GM18907 (cell line): Measurements from ENCODE around the gene TPCN2.

Experiments
- ATAC-seq: cut with Tn5 transposase; IDR thresholded peaks from one replicate; pipeline ENCODE4 v1.9.1; 2021; ENCODE audit warnings: mild to moderate bottlenecking, moderate library complexity; ENCODE audit not compliant: unreplicated experiment

TPCN2 gene

DNA sequence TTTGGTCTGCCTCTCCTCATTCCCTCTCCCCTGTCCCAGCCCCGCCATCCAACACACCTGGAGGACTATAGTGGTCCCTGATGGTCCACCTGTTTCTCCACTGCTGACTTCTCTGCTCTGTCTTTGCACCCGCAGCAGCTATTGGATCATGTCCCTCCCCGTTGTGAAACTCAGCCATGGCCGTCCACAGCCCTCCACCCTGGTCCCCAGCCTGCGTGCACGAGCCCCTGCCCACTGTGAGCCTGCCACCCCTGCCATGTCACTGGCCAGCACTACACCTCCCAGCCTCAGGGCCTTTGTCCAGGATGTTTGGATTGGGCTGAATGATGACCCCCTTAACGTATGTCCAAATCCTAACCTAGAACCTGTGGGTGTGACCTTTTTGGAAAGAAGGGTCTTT lies 59.3 kb downstream of the TPCN2 start:
- no peak for ATAC-seq

DNA sequence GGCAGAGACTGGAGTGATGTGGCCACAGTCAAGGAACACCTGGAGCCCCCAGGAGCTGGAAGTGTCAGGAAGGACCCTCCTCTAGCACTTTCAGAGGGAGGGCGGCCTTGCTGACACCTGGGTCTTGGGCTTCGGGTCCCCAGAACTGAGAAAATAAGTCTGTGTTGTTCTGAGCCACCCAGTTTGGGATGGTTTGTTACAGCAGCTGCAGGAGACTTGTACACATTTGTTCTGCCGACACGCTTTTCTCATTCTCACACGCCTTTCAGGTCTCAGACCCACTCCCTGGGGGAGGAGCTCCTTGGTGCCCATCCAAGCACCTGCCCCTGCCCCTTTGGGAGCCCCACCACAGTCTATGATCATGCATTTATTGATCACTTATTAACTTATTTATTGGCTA lies 59.8 kb downstream of the TPCN2 start:
- no peak for ATAC-seq

DNA sequence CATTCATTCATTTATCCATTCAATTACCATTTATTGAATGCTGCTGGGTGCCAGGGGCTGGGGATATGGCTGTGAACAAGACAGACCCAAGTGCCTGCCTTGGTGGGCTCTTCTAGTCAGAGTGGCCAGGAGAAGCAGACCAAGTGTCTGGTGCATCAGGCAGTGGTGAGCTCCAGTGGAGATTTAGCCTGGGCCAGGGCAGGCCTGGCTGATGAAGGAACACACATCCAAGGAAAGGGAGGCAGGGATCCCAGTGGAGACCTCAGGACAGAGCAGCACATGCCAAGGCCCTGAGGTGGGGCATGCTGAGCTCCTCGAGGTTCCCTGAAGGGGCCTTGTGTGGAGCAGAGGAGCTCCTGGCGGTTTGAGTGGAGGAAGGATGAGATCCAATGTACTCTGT lies 60.4 kb downstream of the TPCN2 start:
- no peak for ATAC-seq

DNA sequence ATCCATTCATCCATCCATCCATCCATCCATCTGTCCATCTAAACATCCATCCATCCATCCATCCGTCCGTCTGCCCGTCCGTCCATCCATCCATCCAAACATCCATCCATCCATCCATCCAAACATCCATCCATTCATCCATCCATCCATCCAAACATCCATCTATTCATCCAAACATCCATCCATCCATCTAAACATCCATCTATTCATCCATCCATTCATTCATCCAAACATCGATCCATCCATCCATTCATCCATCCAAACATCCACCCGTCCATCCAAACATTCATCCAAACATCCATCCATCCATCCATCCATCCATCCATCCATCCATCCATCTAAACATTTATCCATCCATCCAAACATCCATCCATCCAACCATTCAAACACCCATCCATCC lies 61.7 kb downstream of the TPCN2 start:
- ATAC-seq: no peak

DNA sequence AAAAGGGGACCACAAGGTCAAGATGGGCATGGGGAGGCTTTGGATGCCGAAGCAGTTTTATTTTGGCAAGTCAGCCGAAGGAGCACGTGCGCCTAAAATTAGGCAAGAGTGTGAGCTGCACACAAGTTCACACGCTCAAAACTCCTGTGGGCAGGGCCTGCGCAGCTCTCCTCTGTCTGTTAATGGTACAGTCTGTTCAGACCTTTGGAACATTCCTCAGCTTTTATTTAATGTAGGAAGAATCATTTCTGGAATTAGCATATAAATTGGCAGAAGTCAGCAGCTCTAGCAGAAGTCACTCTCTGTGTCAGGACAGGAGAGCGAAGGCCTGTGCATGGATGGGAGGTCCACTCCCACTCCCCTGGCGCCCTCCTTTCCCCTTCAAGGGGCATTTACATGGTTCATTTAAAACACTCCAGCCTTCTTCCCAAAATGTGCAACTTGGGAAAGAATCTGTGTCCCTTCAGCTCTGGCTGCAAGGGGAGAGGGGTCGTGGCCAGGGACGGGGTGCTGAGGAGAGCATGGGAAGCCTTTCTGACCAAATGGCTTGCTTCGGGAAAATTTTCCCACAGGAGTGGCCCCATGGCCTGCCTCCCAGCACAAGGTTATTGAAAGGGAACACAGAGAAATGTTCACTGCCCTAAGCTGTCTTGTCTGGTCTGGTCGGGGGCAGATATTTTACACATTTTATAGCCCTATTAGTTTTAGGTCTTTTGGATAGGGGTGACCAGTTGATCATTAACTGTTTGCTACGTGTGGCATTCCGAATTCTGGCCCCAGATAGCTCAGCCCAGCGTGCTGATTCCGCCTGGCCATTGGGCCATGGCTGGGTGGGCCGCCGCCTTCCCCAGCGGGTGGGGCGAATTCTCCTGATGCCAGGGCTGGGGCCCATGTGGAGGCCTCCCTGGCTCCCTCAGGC lies 63.2 kb downstream of the TPCN2 start:
- ATAC-seq: no peak

DNA sequence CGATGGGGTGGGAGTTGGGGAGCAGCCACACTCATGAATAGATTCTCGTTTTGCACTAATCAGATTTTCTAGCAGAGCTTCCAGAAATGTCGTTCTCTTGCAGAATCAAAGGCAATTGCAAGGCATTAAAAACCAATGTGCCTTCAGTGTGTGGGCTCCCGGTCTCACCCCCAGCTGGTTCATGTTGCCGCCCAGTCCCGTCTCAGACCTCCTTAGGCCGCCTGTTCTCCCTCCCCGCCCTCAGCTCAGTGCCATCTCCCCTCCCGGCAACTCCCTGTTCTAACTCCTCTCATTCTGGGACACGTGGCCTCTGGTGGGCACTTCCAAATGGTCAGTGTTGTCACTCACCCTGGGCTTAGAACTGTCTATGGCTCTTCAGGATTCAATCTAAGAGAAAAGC lies 64.5 kb downstream of the TPCN2 start:
- no peak for ATAC-seq

DNA sequence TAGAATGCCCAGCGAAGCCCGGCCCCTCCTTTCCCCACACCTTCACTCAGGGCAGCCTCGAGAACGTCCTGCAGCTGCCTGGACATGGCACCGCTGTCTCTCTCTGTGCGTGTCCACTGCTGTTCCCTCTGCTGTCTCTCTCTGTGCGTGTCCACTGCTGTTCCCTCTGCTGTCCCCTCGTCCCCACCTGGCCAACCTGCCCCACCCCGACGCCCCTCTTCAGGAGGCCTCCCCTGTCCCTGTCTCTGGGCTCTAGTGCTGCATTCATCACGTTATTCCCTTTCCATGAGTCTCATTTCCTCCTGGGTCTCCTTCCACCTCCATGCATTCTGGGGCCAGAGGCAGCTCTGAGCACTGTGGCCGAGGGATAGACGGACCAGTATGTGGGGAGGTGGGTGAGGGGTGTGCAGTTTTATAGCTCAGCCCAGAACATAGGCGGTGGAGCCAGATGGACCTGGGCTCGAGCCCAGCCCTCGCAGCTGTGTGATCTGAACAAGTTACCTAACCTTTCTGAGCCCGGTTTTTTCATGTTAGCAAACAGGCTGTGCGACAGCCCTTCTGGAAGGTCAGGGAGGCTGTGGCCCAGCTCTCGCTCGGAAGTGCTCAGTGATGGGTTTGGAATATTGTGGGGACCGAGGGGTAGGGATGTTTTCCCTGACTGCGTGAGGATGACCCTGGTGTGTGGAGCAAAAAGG lies 65.1 kb downstream of the TPCN2 start:
- ATAC-seq: no peak

DNA sequence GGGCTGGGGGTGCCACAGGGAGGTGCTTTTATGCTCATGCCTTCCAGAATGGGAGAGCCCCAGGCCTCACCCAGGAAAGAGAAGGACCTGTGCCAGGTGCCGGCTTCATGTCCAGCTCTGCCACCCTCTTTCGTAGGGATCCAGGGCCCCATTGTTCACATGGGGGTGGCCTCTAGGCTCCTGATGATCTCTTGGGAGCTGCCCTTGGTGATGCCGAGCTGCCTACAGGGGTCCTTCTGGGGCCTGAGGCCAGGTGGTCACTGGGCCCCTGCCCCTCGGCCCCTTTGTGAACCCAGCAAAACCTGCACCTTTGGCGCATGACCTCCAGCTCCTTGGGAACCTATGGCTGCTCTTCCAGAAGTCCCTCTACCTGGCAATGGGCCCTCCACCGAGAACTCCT lies 65.6 kb downstream of the TPCN2 start:
- ATAC-seq: no peak

DNA sequence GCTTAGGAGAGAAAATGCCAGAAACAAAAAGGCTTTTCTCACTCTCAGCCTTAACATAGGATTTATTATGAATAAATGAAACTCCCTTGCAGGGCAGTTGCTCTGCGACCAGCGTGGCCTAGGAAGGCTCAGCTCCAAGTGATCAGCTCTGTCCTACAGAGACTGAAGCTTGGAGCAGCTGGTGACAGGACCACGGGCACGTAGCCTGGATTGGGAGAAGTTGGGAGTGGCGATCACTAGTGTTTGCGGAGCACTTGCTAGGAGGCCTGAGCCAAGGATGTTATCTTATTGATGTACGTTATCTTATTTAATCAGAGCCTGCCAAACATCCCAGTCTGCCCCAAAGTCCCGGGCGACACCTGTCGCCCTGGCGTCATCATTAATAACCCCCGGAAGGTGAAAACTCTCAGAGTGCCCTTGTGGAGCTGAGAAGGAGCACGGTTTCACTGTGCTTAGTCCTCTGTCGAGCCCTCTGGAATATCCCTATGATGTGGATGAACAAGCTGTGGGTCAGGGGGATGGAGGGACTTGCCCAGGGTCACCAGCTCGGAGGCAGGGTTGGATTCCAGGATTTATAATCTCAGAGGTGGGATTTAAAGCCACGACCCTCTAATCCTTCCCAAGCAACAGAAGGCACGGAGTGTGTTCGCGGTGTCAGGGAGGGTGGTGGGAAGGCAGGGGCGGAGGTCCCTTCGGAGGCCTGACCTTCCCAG lies 66.2 kb downstream of the TPCN2 start:
- no peak for ATAC-seq

DNA sequence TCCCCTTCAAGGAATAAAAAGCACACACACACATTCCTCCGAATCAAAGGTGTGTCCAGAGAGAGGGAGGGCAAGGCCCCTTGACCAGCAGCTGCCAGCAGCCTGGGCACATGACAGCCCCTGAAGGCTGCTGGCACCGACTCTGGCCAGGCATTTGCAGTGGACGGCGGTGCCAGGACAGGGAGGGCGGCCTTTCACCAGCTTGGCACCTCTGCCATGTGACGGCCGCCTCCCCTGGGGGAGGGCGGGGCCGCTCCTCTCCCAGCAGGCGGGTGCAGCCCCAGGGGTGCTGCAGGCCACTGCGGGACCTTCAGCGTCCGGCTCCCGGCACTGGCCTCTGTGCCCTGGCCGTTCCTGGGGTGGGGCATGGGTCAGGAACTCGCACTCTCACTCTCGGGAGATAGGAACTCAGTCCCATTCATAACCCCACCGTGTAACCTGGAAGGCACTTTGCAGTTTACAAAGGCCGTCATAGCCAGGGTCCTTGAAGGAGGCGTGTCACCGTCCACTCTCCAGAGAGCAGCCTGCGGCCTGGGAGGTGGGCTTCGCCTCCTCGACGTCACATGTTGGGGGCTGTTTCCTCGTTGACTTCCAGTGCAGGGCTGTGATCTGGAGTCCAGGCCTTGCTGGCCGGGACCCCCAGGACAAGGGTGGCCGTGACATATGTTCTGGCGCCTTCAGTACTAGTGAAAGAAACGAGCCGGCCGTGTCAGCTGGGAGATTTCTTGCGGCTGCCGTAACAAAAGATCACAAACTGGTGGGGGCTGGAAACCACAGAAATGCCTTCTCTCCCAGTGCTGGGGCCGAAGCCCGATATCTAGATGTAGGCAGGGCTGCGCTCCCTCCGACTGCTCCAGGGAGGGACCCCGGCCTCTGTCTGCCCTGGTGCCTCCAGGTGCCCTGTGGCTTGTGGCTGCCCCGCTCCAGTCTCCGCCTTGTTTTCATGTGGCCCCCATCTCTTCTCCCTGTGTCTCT lies 67.1 kb downstream of the TPCN2 start:
- no peak for ATAC-seq

DNA sequence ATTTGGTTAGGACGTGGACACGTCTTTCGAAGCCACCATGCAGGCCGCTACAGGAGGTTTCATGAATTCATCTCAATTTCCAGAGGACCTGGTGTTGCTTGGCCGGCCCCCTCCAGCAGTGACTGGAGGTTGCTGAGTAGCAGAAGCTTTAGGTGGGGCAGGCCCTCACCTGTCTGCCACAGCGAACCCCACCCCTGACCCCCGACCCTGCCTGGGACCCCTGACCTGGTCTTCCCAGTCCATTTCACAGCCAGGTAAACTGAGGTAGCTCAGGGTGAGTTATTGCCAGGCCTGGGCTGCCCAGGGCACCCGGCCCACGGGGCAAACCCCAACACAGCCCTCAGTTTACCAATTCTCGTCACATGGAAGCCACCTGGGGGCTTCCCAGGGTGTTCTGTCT lies 67.9 kb downstream of the TPCN2 start:
- ATAC-seq: no peak

DNA sequence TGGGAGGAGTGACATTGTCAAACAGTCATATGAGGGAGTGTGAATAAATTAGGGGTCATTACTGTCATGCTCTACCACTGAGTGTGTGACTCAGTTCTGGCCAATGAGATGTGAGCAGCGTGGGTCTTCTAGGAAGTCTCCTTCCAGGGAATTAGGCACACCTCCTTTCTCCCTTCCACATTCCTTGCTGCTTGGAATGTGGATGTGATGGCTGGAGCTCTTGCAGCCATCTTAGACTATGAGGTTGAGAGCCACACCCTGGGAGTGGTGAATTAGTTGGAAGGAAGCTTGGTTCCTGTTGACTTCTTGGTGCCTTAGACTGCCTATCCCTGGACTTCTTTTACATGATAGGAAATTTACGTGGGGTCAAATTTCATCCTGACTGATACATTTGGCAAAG lies 70.5 kb downstream of the TPCN2 start:
- ATAC-seq: no peak

DNA sequence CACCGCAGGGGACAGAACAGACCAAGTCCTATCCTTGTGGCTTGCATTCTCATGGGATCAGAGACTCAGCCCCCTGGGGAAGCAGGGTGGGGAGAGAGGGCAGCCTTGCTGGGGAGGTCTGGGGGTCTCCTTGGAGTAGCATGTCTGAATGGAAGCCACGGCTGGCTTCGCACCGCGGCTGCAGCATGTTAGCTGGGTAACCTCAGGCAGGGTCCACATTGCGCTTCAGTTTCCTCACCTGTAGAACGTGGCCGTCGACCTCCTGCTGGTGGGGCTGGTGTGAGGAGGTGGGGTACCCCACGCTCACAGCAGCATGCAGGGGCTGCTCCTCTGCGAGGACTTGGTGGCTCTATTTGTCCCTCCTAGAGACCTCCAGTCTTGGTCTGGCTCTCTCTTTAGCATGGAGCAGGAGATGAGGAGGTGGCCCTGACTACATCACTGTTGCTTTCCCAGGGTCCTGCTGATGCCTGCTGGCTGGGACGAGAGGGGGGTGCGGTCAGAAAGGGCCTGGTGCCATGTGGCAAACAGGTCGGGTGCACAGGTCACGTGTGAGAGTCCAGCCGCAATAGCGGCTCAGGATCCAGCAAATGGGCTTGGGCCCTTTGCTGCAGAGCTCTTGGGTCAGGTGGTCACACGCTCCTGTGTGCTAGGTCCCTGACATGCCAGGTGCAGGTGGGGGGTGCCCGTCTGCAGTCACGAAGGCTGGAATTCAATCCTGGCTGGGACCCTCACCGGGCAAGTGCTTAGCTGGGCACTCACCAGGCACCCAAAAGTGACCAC lies 71.6 kb downstream of the TPCN2 start:
- ATAC-seq: no peak

DNA sequence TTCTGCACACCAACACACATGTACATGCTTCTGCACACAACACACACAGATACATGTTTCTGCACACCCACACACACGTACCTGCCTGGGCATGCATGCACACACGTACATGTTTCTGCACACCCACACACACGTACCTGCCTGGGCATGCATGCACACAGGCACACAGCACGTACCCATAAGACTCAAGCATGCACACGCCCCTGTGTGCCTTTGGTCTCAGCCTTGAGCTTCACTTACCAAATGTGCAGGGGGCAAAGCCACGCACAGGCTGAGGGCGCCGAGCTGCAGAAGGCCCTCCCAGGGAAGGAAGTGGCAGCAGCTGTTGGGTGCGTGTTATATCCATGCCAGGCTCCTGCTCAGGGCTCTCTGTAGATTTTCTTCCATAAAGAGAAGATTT lies 72.3 kb downstream of the TPCN2 start:
- ATAC-seq: no peak

DNA sequence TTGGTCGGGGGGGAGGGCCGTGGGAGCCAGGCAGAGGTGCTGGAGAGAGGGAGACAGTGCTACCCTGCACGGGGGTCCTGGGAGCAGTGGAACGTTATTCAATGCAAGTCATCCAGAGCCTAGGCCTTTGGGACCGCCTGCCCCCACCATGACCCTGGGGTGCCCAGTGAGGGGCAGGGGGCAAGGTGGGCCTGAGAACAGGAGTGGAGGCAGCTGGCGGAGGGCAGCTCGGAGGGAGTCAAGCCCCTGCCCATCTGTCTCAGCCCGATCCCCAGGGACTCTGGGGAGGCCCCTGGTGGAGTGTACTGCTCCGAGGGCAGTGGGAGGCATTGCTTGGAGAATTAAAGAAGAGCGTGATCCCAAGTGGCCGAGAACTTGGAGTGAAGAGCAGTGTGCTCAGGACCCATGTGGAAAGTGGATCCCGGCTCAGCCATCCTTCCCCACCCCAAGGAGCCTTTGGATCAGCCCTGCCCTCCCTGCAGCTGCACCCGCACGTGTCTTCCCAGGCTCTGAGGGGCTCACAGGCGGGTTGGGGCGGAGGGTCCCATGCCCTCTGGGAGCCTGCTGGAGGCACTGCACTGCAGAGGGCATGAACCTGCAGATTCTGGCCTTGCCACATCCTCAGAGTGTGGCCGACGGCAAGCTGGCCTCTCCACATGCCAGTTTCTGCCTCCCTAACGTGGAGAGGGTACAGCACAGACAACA lies 73.0 kb downstream of the TPCN2 start:
- no peak for ATAC-seq

DNA sequence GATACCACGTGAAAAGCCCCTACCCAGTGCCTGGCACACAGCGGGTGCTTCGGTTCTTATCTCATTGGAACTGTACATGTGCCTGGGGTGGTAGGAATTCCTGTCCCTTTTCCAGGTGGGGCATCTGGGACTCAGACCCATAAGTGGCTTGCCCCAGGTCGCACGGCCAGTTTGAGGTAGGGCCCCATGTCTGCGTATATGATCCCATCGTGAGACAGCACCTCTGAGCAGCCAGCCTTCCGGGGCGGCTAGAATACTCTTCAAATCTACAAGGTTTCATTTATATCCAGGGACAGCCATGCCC lies 73.5 kb downstream of the TPCN2 start:
- ATAC-seq: no peak

DNA sequence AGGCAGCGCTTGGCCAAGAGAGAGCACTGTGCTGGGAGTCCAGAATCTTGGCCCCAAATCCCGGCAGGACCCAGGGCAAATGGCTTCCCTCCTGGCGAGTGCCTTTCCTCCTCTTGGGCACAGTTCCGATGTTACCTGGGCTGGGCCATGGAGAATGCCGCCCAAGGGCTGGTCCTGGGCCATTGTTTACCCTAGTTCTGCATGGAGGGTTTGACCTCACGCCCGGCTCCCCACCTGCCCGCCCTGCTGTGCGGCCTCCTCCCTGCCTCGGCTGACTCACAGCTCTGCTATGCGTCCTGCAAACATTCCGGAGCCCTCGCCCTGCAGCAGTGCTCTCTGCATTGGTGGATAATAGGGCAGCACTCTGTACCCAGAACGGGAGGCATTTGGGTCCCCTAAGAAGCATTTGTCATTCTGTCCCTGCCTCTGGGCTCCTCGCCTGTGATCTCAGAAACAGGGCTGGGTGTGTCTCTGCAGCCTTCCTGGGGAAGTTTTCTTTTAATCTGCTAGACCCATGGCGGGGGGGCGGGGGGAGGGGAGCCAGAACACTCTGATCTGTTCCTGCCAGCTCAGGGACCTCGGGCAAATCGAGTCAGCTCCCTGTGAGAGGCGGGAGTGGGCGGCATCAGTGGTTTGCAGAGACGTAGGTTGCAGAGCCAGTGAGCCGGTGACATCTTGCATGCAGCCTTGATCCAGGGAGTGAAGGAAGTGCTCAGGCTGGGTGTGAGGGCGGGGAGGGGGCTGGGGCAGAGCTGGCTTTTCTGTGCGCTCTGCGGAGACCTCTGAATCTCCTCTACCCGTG lies 74.1 kb downstream of the TPCN2 start:
- ATAC-seq: no peak
